HepG2 (cell line): ENCODE data around the gene NOS1AP. TPM values are rescaled to one million over a fixed set of nuclear protein-coding genes. Genes with fewer than 3 reads are reported as not detected.
"Not testable (repeated sequence)": the region's sequence is repeated elsewhere in the genome, so short reads cannot be mapped to it uniquely, and the experiment has no call there.

ENCODE experiments used
- ATAC-seq: fragments of 200-7000 bp; cut with Tn5 transposase; 3 replicates; pipeline ENCODE4 v1.9.1; 2020; ENCODE audit warnings: mild to moderate bottlenecking, moderate library complexity
- BruUV-seq: library from RNA; stranded (reverse); fragments of 400-500 nt; replicated peaks from 2 replicates; lab custom pipeline; 2021; lab: Mats Ljungman, UMichigan
- CTCF ChIA-PET: fragments of 300-600 bp; formaldehyde crosslinking; extraction: SDS; loops from one replicate; lab custom pipeline; 2021; ENCODE audit warnings: low total read pairs, inconsistent platforms, low intra/inter-chr PET ratio; lab: Yijun Ruan, JAX
- POLR2A ChIA-PET: fragments of 350-600 bp; sonication (Branson Sonifier 250); formaldehyde crosslinking; loops from one replicate; lab custom pipeline; 2020; ENCODE audit warnings: antibody characterized with exemption, inconsistent platforms; lab: Yijun Ruan, JAX
- DNase-seq: peaks from one replicate; pipeline ENCODE4 v3.0.0-alpha.2; 2015; ENCODE audit warnings: low spot score
- FAIRE-seq: peaks from 3 replicates; lab custom pipeline; 2011; peaks lifted over from hg19 to GRCh38; lab: Jason Lieb, UNC
- H2AFZ ChIP-seq: one replicate; pipeline ENCODE4 v1.6.1; 2011; ENCODE audit warnings: low read length, inconsistent platforms
- H3K27ac ChIP-seq: fragments of 300-600 bp; 3 replicates; pipeline ENCODE4 v1.8.0; 2011; ENCODE audit warnings: mixed run types, mild to moderate bottlenecking, mixed read lengths, low read length, inconsistent platforms; ENCODE audit not compliant: insufficient read depth; ENCODE audit errors: extremely low read length
- H3K27me3 ChIP-seq, 2 experiments: fragments of 200-600 bp in 1 of 2; 2 replicates in 1 of 2; 3 replicates in 1 of 2; pipeline versions ENCODE4 v1.6.0 to v1.8.0; 2011; ENCODE audit warnings: low read length in 2 of 2, mild to moderate bottlenecking in 2 of 2, moderate library complexity in 2 of 2, inconsistent platforms in 1 of 2; ENCODE audit not compliant: insufficient read depth in 2 of 2, control insufficient read depth in 1 of 2
- H3K36me3 ChIP-seq, 2 experiments: fragments of 200-600 bp in 1 of 2; replicated peaks in 1 of 2; 2 replicates in 1 of 2; 3 replicates in 1 of 2; pipeline versions ENCODE4 v1.5.1 to v1.8.0; 2011; ENCODE audit warnings: low read length in 2 of 2, inconsistent platforms in 1 of 2; ENCODE audit not compliant: insufficient read depth in 2 of 2, control insufficient read depth in 1 of 2
- H3K4me1 ChIP-seq: 2 replicates; pipeline ENCODE4 v1.5.1; 2012; ENCODE audit warnings: low read length, inconsistent platforms; ENCODE audit not compliant: insufficient read depth
- H3K4me2 ChIP-seq: 2 replicates; pipeline ENCODE4 v1.6.0; 2011; ENCODE audit warnings: low read depth, low read length, inconsistent platforms
- H3K4me3 ChIP-seq, 3 experiments: fragments of 200-600 bp in 1 of 3; sonication (generic), shearing (Covaris generic) in 1 of 3; replicated peaks in 1 of 3; 2 replicates each; pipeline ENCODE4 v1.5.1; 2011 to 2016; ENCODE audit warnings: low read length in 3 of 3, inconsistent platforms in 2 of 3, low read depth in 2 of 3, mild to moderate bottlenecking in 2 of 3, control low read depth in 1 of 3, mixed read lengths in 1 of 3; ENCODE audit not compliant: insufficient read depth in 1 of 3
- H3K79me2 ChIP-seq: one replicate; pipeline ENCODE4 v1.6.1; 2011; ENCODE audit warnings: low read length, inconsistent platforms; ENCODE audit not compliant: insufficient read depth
- H3K9ac ChIP-seq: 2 replicates; pipeline ENCODE4 v1.6.0; 2011; ENCODE audit warnings: mild to moderate bottlenecking, low read depth, low read length, inconsistent platforms; ENCODE audit not compliant: insufficient read depth
- H3K9me3 ChIP-seq: 2 replicates; pipeline ENCODE4 v1.5.1; 2012; ENCODE audit warnings: mild to moderate bottlenecking, low read length
- H4K20me1 ChIP-seq: 2 replicates; pipeline ENCODE4 v1.6.0; 2011; ENCODE audit warnings: inconsistent platforms, mild to moderate bottlenecking, low read length, moderate library complexity; ENCODE audit not compliant: insufficient read depth
- CBX5 ChIP-seq: sonication (generic); formaldehyde crosslinking; IDR thresholded peaks from 2 replicates; pipeline ENCODE4 v1.4.0; 2020; ENCODE audit warnings: missing genetic modification reagents, borderline replicate concordance
- HNRNPL ChIP-seq: fragments of 200-400 bp; formaldehyde crosslinking; IDR thresholded peaks from 2 replicates; pipeline ENCODE4 v1.6.1; 2017; ENCODE audit warnings: mild to moderate bottlenecking, low read depth, low read length
- MEF2D ChIP-seq: sonication (generic); formaldehyde crosslinking; IDR thresholded peaks from 2 replicates; pipeline ENCODE4 v1.5.1; 2020; ENCODE audit warnings: mild to moderate bottlenecking, missing genetic modification reagents
- NR2F2 ChIP-seq: IDR thresholded peaks from 2 replicates; pipeline ENCODE4 v1.6.1; 2012; ENCODE audit warnings: low read depth, inconsistent platforms, borderline replicate concordance
- RBM22 ChIP-seq: fragments of 200-400 bp; formaldehyde crosslinking; optimal IDR thresholded peaks from 2 replicates; pipeline ENCODE3; 2017; ENCODE audit warnings: mild to moderate bottlenecking, low read length, moderate library complexity
- TFDP2 ChIP-seq: sonication (generic); formaldehyde crosslinking; IDR thresholded peaks from 2 replicates; pipeline ENCODE4 v1.4.0; 2020; ENCODE audit warnings: missing genetic modification reagents
- TRIM22 ChIP-seq: fragments of 450-650 bp; IDR thresholded peaks from 2 replicates; pipeline ENCODE4 v1.6.1; 2017
- ZNF253 ChIP-seq: sonication (generic); formaldehyde crosslinking; IDR thresholded peaks from 2 replicates; pipeline ENCODE4 v1.8.0; 2022; ENCODE audit warnings: mild to moderate bottlenecking, missing genetic modification reagents, borderline replicate concordance
- ZNF383 ChIP-seq: sonication (generic); formaldehyde crosslinking; IDR thresholded peaks from 2 replicates; pipeline ENCODE4 v1.4.0; 2020; ENCODE audit warnings: missing genetic modification reagents, mild to moderate bottlenecking, borderline replicate concordance
- ZNF780A ChIP-seq: sonication (generic); formaldehyde crosslinking; IDR thresholded peaks from 2 replicates; pipeline ENCODE4 v1.8.0; 2022; ENCODE audit warnings: mild to moderate bottlenecking, missing genetic modification reagents, moderate library complexity
- WGBS: methylation state at CpG from one replicate; pipeline ENCODE4 v1.1.6; 2017; ENCODE audit warnings: low lambda C conversion rate; 5-methylcytosine and 5-hydroxymethylcytosine counted together
- in situ Hi-C: cut with HindIII; loops from 2 replicates; pipeline ENCODE4 v1.10.0; 2017; ENCODE audit warnings: low pct_unique_long_range_greater_than_20kb; ENCODE audit not compliant: extremely low pct_ligation_motif_present
- intact Hi-C: fragments of 100-400 bp; cut with micrococcal nuclease; formaldehyde crosslinking; loops from one replicate; pipeline ENCODE4 v1.10.0; 2022; ENCODE audit not compliant: unreplicated experiment
- polyA plus RNA-seq, 8 experiments: library from polyadenylated mRNA; depleted of rRNA in 3 of 8; stranded (reverse) in 7 of 8; unstranded in 1 of 8; fragments of >200 nt; fragmentation: Illumina TruSeq in 4 of 8; extraction: Trizol in 4 of 8; gene quantifications; 2 replicates each; pipeline versions ENCODE4 v1.2.1 to v1.2.3, GENCODE V29; 2011 to 2016; ENCODE audit warnings: low read depth in 4 of 8, missing spikeins in 1 of 8, mixed read lengths in 1 of 8; ENCODE audit not compliant: insufficient read depth in 1 of 8
- total RNA-seq, 5 experiments: library from RNA; depleted of rRNA; stranded (reverse); fragments of >200 nt; fragmentation: Illumina TruSeq; extraction: Trizol; gene quantifications; 2 replicates each; pipeline ENCODE4 v1.2.3, GENCODE V29; 2016; ENCODE audit warnings: low read depth in 1 of 5

Gene NOS1AP
- total and polyA plus RNA-seq, 2 of the 13 experiments (the other 11 are each of a cell fraction or from before 2014, with no cell fraction given), result 2.0 to 3.3 TPM

GRCh38 chr1:162200096-162200847 is 130.8 kb downstream of the NOS1AP start:
- no peak overlapping the region for H3K4me3 ChIP-seq
- TF ChIP-seq CBX5 (no peak), ZNF780A (CRISPR knock-in tag) (no peak), TFDP2 (CRISPR knock-in tag) (no peak), HNRNPL (no peak), MEF2D (CRISPR knock-in tag) (no peak), TRIM22 (no peak), NR2F2 (no peak), ZNF253 (CRISPR knock-in tag) (no peak), ZNF383 (CRISPR knock-in tag) (no peak), RBM22 (no peak)
- TF ChIP-seq, all 625 proteins: peak for 0
- H2AFZ ChIP-seq, result no peak overlapping the region
- 100% methylated on average over 5 of the region's 5 CpGs for WGBS
- peaks cover 52% of the 10 kb centered on the region for H3K4me1 ChIP-seq
- H4K20me1 ChIP-seq, result no peaks in the 10 kb centered on the region
- no peak overlapping the region for H3K4me2 ChIP-seq
- H3K79me2 ChIP-seq, result peaks cover 54% of the 10 kb centered on the region
- FAIRE-seq (no peak), DNase-seq (no peak), ATAC-seq (no peak)
- no peak overlapping the region for H3K9ac ChIP-seq
- no TSS peak for BruUV-seq
- ChIA-PET POLR2A (no interaction called here), CTCF (no interaction called here)
- no peaks in the 10 kb centered on the region for H3K9me3 ChIP-seq
- intact Hi-C loops, result no loop called here
- in situ Hi-C loops, result no loop called here
- no peak overlapping the region for H3K27ac ChIP-seq
- no peaks in the 10 kb centered on the region for H3K36me3 ChIP-seq
- no peaks in the 10 kb centered on the region; a peak in 1 of 5 replicates for H3K27me3 ChIP-seq

- H4K20me1 ChIP-seq, H3K27me3 ChIP-seq, H3K27ac ChIP-seq, CTCF ChIA-PET, H3K4me2 ChIP-seq, in situ Hi-C loops, DNase-seq, ATAC-seq, H3K4me3 ChIP-seq, FAIRE-seq, POLR2A ChIA-PET, H3K9ac ChIP-seq, intact Hi-C loops, H3K36me3 ChIP-seq, H2AFZ ChIP-seq, BruUV-seq, H3K9me3 ChIP-seq: not testable (repeated sequence)
- Histone ChIP-seq H3K4me1 (peaks cover 52% of the 10 kb centered on the region), H3K79me2 (peaks cover 55% of the 10 kb centered on the region)
Observed at GRCh38 chr1:162201062-162201461, 131.6 kb downstream of the NOS1AP start.
